Left cardiac atrium (tissue), 4 donors: ENCODE results near the gene CORIN. TPM values are rescaled to one million over a fixed set of nuclear protein-coding genes. Genes with fewer than 3 reads are reported as not detected.
A peak's percentile ranks its signal among the peaks of the same experiment; 100 is the strongest.

Source experiments
- ATAC-seq, 2 donors: fragments of 200-7000 bp; cut with Tn5 transposase; one replicate each; pipeline ENCODE4 v1.9.1; 2020; ENCODE audit warnings: mild to moderate bottlenecking in 2 of 2, moderate library complexity in 2 of 2
- DNase-seq: peaks from one replicate; pipeline ENCODE4 v3.0.0-alpha.2; 2020
- intact Hi-C, 2 donors: fragments of 100-400 bp; cut with DNase I; formaldehyde crosslinking; loops; one replicate each; pipeline versions ENCODE4 v1.14.1 to v1.15.1; 2022 to 2023
- long read RNA-seq: library from polyadenylated mRNA; unstranded; transcript quantifications from one replicate; pipeline ENCODE4 v2.0.0, GENCODE V29; 2021
- total RNA-seq, 2 donors: library from RNA; stranded (reverse); fragmentation: NEBNext Ultra II Directional; extraction: Animal tissue kit (Norgen Biotek cat#: 25700); gene quantifications; one replicate each; pipeline ENCODE4 v1.2.1, GENCODE V29; 2021
- donor health status: DM: no; HTN: yes; CAD: no.
- donor health status: DM: no; HTN: yes; CAD: no; lungs with severe emphysema.
- donor health status: DM: yes; HTN: yes; CAD: no.
- donor health status: Dilated cardiomyopathy.

The CORIN gene
- total RNA-seq: 100 to 1,000 TPM in 1 of 2 donors, 10 to 100 TPM in 1; 89.0 to 106 TPM
- long read RNA-seq, full-length matches to known transcripts: 30 of 116 reads
- long read RNA-seq, partial matches to known transcripts: 58 of 116 reads
- long read RNA-seq, other reads (novel, unspliced or antisense): 28 of 116 reads

GRCh38 chr4:47837908-47838294, at the start of gene CORIN:
Gene CORIN, minus strand, starts transcription at chr4:47838067. Its CDS starts 118 bp downstream, at chr4:47837949.
- ATAC-seq (peak; percentile 22 to 31), DNase-seq (no peak)
- intact Hi-C loops: loop anchor here (5.0 kb wide), 3 partner anchors 74 to 151 kb away; partner anchors contain the start of gene NFXL1 (in 1 of the 2)

GRCh38 chr4:47882228-47882627, 44.4 kb upstream of the CORIN start:
- DNase-seq (no peak), ATAC-seq (no peak)
- intact Hi-C loops: no loop called here

GRCh38 chr4:47879458-47879857, 41.6 kb upstream of the CORIN start:
- intact Hi-C loops: no loop called here
- no peak for DNase-seq
- ATAC-seq: no peak

GRCh38 chr4:47876784-47877546, 39.1 kb upstream of the CORIN start:
- ATAC-seq: no peak
- intact Hi-C loops: no loop called here
- DNase-seq: no peak

GRCh38 chr4:47876310-47876709, 38.4 kb upstream of the CORIN start:
- DNase-seq (no peak), ATAC-seq (no peak)
- intact Hi-C loops: no loop called here

GRCh38 chr4:47873877-47874541, 36.1 kb upstream of the CORIN start:
- ATAC-seq: no peak
- no peak for DNase-seq
- intact Hi-C loops: no loop called here

- ATAC-seq (no peak), DNase-seq (no peak)
- intact Hi-C loops: no loop called here
These were observed 25.6 kb upstream of the CORIN start for GRCh38 chr4:47863486-47863885.

- DNase-seq (no peak), ATAC-seq (no peak)
- intact Hi-C loops: no loop called here
These were observed 24.4 kb upstream of the CORIN start for GRCh38 chr4:47862297-47862696.

GRCh38 chr4:47860305-47860704, 22.4 kb upstream of the CORIN start:
- DNase-seq (no peak), ATAC-seq (no peak)
- intact Hi-C loops: no loop called here

GRCh38 chr4:47858006-47858405, 20.1 kb upstream of the CORIN start:
- DNase-seq (no peak), ATAC-seq (no peak)
- intact Hi-C loops: no loop called here

GRCh38 chr4:47856713-47857112, 18.8 kb upstream of the CORIN start:
- no peak for DNase-seq
- no peak for ATAC-seq
- intact Hi-C loops: no loop called here

GRCh38 chr4:47855350-47855749, 17.5 kb upstream of the CORIN start:
- no peak for DNase-seq
- intact Hi-C loops: no loop called here
- ATAC-seq: no peak

GRCh38 chr4:47852136-47852535, 14.3 kb upstream of the CORIN start:
- ATAC-seq: peak; percentile 47 to 49

GRCh38 chr4:47849466-47849865, 11.6 kb upstream of the CORIN start:
- no peak for DNase-seq
- no peak for ATAC-seq
- intact Hi-C loops: no loop called here

More at GRCh38 chr4:47852136-47852535, 14.3 kb upstream of the CORIN start:
- DNase-seq: no peak
- intact Hi-C loops: no loop called here

GRCh38 chr4:47848041-47848440, 10.2 kb upstream of the CORIN start:
- intact Hi-C loops: no loop called here
- no peak for DNase-seq
- ATAC-seq: no peak

GRCh38 chr4:47842985-47843384, 5.1 kb upstream of the CORIN start:
- ATAC-seq (no peak), DNase-seq (no peak)
- intact Hi-C loops: no loop called here

GRCh38 chr4:47840291-47840690, 2.4 kb upstream of the CORIN start:
- intact Hi-C loops: no loop called here
- ATAC-seq (no peak), DNase-seq (no peak)

GRCh38 chr4:47839259-47839658, 1.4 kb upstream of the CORIN start:
- DNase-seq: peak; percentile 40
- intact Hi-C loops: loop anchor here (5.0 kb wide), 3 partner anchors 73 to 152 kb away; partner anchors contain the start of gene NFXL1 (in 1 of the 2)
- ATAC-seq: no peak

GRCh38 chr4:47838445-47838844, 578 bp upstream of the CORIN start:
- ATAC-seq (no peak), DNase-seq (no peak)
- intact Hi-C loops: loop anchor here (5.0 kb wide), 3 partner anchors 74 to 151 kb away; partner anchors contain the start of gene NFXL1 (in 1 of the 2)
